Skin of body (tissue), 2 donors: ENCODE measurements around the gene SLC15A4. TPM values are rescaled to one million over a fixed set of nuclear protein-coding genes. Genes with fewer than 3 reads are reported as not detected.
"Not testable (repeated sequence)": the region's sequence is repeated elsewhere in the genome, so short reads cannot be mapped to it uniquely, and the experiment has no call there.

Experiments
- DNase-seq: peaks from one replicate; lab custom pipeline; 2025; lab: John Stamatoyannopoulos, UW
- total RNA-seq: library from RNA; depleted of rRNA; stranded (reverse); fragments of >200 nt; gene quantifications from one replicate; pipeline ENCODE4 v1.2.3, GENCODE V29; 2014

The SLC15A4 gene
- total RNA-seq, 1 donor from 2014 or later: 28.3 TPM

GRCh38 chr12:128814411-128815261 is 9.1 kb downstream of the SLC15A4 start:
- no peak for DNase-seq

- no peak for DNase-seq
These were observed 9.9 kb downstream of the SLC15A4 start for GRCh38 chr12:128813883-128814282.

DNA sequence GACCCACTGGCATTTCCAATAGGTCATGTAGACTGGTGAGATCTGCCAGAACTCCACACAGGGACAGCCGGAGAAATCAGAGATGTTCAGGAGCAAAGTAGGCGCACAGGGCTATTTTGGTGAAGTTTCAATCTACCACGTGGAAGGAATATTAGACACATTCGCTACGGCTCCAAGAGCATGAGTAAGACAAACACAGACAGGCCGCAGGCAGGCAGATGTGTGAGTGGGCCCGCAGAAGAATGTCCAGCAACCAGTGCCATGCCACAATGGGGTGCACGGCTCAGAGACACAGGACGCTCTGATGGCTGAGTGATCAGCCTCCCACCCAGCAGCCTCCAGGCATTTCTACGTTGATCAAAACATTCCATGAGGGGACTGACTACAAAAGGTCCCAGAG is 10.4 kb downstream of the SLC15A4 start:
- DNase-seq: no peak

DNA sequence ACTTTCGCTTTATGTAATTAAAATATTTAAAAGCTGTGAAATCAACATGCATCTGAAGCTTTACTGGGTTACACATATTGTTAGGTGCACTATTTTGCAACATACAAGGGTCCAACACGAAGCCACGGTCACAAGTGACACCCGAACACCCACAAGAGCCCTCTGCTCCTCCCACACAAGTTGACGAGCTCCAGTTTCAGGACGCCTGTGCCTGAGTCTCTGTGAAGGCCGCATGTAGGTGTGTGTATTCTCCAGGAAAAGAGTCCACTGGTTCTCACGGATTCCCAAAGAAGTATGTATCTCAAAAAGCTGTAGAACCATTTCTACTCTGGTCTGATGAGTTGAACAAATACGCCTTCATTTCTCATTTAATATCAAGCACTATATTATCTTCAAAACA is 12.0 kb downstream of the SLC15A4 start:
- DNase-seq: no peak

GRCh38 chr12:128810182-128811127 is 13.3 kb downstream of the SLC15A4 start:
- DNase-seq: no peak

DNA sequence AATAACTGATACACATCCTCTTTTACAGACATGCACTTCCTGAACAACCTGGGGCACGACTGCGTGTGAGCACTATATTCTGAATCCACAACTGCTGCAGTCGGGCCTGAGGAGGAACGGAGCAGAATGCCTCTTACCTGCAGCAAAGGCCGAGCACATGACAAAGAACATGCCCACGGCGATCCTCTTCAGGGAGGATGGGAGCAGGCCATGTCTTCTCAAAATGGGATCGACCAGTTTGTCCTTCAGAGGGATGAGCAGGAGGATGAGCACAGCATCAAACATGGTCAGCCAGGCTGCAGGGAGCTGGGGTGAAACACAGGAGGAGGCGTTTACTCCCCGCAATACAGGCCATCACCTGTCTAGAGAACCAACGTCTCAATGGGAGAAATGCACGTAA is 15.1 kb downstream of the SLC15A4 start:
- DNase-seq: no peak

DNA sequence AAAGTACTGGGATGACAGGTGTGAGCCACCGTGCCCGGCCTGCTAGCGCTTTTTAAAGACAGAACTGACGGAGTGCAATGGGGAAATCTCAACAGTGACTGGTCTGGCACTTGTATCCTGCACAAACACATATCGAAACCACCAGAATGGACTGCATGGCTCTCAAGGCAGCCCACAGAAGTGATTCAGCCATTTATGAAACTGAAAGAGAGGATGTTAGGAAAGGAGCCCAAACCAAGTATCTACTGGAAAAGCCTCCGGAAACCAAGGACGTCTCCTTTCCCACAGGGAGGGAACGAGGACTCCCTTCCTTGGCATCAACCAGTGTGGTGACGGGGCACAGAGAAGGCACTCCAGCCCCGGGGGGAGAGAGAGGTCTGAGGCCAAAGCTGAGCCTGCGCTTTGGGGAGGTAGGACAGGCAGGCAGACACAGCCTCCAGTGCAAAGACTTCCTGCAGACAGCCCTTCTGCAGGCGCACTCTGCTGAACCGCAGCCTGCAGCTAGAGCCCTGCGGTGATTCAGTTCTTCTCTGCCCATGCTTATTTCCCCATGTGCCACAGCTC is 16.5 kb downstream of the SLC15A4 start:
- no peak for DNase-seq

DNA sequence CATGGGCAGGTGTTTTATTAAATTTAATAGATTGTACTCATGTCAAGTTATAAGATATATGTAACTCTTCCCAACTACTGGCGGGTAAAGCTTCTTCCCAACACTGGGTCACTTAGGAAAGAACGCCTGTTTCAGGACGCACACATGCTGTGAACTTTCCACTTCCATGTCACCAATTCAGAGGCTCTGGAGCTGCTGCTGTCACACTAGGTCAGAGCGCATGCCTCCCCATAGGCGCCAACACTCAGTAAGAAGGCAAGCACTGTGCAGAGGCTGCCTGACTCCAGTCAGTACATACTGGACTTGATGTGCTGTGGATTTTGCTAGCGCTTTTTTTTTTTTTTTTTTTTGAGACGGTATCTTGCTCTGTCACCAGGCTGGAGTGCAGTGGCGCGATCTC is 17.2 kb downstream of the SLC15A4 start:
- no peak for DNase-seq

DNA sequence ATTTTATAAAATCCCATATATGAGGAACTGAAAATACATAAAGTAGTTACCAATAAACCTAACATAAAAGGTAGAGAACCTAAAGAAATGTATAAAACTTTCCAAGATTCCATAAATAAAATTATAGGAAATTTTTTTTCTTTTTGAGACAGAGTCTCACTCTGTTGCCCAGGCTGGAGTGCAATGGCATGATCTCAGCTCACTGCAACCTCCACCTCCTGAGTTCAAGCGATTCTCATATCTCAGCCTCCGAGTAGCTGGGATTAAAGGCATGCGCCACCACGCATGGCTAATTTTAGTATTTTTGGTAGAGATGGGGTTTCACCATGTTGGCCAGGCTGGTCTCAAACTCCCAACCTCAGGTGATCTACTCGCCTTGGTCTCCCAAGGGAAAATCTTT is 18.4 kb downstream of the SLC15A4 start:
- not testable (repeated sequence) for DNase-seq

DNA sequence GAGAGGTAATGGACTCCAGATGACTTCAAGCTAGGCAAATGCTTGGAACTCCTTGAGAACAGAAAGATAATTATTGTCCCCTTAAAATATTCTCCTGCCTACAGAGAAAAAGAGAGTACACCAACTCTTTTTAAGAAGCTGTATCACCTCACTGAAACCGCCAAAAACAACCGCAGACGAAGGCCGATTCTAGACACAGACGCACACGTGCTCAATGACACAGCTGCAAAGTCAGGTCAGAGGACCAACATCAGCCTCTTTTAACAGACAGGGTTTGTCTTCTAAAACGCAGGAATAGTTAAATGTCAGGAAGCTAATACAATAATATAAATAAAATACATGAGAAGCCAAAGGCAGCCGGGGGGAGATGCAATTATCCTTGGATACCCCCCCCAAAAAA is 19.0 kb downstream of the SLC15A4 start:
- DNase-seq: no peak

DNA sequence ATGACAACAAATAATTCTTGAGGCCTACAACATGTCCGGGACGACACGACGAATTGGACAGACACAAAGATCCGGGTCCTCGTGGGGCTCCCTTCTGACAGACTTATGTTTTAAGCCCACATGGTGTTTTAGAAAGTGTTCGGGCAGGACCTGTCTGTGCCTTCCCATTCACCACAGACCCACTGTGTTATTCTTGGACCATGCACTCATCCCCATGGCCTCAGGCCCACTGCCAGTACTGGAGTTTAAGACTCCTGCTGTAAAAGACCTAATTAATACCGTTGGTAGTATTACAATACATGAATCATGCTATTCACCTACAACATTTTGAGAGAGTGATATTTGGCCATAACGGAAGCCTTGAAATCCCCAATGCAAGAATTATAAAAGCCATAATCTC is 20.0 kb downstream of the SLC15A4 start:
- no peak for DNase-seq

- DNase-seq: no peak
These were observed 21.0 kb downstream of the SLC15A4 start for GRCh38 chr12:128802756-128803155.

- DNase-seq: no peak
These were observed 21.8 kb downstream of the SLC15A4 start for GRCh38 chr12:128801879-128802391.

DNA sequence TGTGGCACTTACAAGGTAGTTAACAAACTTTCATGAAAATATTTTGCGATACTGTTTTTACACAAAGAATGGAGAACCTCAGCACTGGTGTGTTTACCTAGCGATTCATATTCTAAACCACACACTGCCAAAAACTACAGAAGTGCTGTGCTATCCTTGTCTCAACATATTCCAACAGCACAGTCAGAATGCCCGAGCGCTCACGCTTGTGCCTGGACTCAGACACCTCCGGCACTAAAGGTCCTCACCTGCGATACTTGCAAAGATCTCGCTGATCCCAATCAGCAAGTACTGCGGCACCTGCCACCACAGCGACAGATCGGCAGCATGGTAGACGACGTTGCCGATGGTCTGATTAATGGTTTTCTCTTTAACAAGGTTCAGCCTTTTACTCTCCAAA is 23.2 kb downstream of the SLC15A4 start:
- no peak for DNase-seq

DNA sequence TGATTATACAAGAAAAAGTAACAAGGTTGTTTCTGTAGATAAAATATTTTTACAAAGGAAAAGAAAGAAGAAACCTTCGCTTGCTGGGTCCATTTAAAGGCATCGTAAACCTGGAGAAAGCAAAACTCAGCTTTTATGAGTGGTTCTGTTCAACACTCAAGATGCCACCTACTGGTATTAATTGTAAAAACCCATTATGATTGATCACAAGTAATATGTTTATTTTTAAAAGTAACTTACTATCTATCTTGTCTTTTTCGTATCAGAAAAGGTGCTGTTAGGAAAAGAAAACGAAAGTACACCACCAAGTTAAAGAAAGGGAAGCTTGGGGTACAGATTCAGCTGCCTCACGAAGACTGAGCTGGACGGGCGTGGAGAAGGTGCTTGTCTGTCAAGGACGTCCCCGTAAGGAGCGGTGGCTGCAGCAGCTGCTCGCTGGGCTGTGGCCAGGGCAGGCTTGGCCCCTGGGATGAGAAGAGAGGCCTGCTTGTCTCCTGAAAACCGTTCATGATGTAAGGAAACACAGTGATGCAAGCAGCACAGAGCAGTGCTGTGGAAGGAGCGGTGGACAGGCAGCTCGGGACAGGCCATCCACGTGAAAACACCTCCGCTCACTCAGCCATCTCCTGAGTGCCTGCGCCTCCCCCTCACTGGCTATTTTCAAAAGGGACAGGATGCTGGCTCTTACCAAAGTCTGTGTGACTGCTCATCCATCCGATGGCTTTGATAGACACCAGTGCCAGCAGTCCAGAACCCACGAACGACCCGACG is 25.0 kb downstream of the SLC15A4 start:
- DNase-seq: peak; percentile 10

- DNase-seq: no peak
These were observed 26.3 kb downstream of the SLC15A4 start for GRCh38 chr12:128797119-128798118.

- DNase-seq: no peak
These were observed 27.2 kb downstream of the SLC15A4 start for GRCh38 chr12:128796439-128797118.

GRCh38 chr12:128795530-128796361 is 28.0 kb downstream of the SLC15A4 start:
- no peak for DNase-seq
